ENCODE data around the gene TRIM24.

Gene TRIM24

DNA sequence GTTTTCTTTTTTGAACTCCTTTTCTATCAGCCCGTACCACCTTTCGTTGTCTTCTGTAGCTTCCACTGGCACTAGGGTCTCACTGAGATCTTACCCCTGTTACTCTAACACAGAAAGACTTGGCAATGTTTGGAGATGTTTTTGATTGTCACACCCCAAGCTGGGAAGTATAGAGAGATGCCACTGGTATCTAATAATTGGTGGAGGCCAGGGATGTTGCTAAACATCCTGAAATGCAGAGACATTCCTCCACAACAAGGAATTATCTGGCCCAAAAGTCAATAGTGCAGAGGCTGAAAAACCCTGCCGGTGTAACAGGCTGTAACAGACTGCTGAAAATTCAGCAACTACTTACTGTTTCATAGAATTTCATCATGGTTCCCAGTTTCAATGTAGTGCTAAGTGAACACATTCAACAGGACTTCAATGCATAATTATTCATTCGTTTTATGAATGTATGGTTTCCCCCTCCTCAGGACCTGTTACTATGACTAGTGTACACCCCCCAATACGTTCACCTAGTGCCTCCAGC is 115.9 kb downstream of the TRIM24 start:
- TF ChIP-seq, protein P1, sequence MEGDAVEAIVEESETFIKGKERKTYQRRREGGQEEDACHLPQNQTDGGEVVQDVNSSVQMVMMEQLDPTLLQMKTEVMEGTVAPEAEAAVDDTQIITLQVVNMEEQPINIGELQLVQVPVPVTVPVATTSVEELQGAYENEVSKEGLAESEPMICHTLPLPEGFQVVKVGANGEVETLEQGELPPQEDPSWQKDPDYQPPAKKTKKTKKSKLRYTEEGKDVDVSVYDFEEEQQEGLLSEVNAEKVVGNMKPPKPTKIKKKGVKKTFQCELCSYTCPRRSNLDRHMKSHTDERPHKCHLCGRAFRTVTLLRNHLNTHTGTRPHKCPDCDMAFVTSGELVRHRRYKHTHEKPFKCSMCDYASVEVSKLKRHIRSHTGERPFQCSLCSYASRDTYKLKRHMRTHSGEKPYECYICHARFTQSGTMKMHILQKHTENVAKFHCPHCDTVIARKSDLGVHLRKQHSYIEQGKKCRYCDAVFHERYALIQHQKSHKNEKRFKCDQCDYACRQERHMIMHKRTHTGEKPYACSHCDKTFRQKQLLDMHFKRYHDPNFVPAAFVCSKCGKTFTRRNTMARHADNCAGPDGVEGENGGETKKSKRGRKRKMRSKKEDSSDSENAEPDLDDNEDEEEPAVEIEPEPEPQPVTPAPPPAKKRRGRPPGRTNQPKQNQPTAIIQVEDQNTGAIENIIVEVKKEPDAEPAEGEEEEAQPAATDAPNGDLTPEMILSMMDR (IDR thresholded peaks at IDR 0.05; ENCODE audit: extremely low read depth, missing control alignments), result no peak
- no peak for DNase-seq (ENCODE audit: low spot score)

DNA sequence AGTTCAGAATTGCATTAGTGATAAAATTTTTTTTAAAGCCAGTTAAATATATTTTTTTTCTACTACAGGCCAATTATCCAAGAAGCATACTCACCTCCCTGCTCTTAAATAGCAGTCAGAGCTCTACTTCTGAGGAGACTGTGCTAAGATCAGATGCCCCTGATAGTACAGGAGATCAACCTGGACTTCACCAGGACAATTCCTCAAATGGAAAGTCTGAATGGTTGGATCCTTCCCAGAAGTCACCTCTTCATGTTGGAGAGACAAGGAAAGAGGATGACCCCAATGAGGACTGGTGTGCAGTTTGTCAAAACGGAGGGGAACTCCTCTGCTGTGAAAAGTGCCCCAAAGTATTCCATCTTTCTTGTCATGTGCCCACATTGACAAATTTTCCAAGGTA is 119.1 kb downstream of the TRIM24 start:
- no peak for DNase-seq (ENCODE audit: low spot score)
- TF ChIP-seq, protein P1 (IDR thresholded peaks at IDR 0.05; ENCODE audit: extremely low read depth, missing control alignments), result no peak

DNA sequence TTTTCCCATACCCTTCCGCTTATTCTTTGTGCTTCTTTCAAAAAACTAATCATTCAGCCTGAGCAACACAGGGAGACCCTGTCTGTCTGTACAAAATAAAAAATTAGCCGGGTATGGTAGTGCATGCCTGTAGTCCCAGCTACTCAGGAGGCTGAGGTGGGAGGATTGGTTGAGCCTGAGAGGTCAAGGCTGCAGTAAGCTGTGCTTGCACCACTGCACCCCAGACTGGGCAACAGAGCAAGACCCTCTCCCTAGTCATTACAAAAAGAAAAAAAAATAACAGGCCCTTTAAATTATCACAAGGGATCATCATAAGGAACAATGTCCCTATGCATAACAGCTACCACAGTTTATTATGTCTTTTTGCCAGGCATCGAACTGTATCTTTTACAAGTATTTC is 119.6 kb downstream of the TRIM24 start:
- TF ChIP-seq, protein P1 (IDR thresholded peaks at IDR 0.05; ENCODE audit: extremely low read depth, missing control alignments), result no peak
- no peak for DNase-seq (ENCODE audit: low spot score)

DNA sequence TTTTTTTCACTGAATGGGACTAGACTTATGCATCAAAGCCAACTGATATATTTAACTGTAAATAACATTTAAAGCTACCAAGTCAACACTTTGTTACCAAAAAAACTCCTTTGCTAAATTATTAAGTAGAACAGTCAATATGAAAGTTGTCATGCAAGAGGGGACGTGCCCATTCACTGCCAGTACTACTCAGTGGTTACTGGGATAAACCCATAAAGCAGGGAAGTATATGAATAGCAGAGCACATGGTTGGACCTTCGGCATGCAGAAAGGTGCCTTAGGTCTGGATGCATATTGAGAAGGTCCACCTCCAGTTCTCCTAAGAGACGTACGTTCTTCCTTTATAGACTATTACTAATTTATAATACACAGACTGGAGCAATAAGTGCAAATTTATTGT is 121.0 kb downstream of the TRIM24 start:
- TF ChIP-seq, protein P1 (IDR thresholded peaks at IDR 0.05; ENCODE audit: extremely low read depth, missing control alignments), result no peak
- DNase-seq (ENCODE audit: low spot score), result no peak

DNA sequence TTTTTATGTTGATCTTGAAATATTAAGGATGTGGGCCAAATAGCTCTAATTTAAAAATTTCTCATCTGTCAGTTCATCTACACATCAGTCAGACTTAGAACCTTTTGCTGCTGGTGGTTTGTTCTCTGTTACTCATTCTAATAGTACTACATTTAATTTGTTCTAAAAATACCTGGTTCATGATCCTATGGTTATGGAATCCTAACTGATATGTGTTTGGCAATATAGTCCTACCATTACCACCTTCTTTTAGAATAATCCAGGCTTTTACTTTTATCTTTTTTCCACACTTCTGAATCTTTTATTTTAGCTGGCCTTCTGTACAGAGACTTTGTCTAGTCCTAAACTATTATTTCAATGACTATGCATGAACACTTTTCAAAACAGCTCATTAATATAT is 124.2 kb downstream of the TRIM24 start:
- no peak for DNase-seq (ENCODE audit: low spot score)

DNA sequence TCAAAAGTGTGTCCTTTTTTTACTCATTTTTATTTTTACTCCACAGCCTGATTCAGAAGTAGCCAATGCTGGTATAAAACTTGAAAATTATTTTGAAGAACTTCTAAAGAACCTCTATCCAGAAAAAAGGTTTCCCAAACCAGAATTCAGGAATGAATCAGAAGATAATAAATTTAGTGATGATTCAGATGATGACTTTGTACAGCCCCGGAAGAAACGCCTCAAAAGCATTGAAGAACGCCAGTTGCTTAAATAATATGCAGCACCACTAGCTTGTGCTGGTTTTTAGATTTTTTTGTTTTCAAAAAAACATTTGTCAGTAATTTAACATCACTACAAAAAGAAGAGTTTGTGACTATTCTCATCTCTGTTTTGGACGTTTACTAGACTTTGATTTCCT is 124.6 kb downstream of the TRIM24 start:
- TF ChIP-seq, protein P1 (IDR thresholded peaks at IDR 0.05; ENCODE audit: extremely low read depth, missing control alignments), result no peak
- no peak for DNase-seq (ENCODE audit: low spot score)

More for the DNA sequence above, 124.2 kb downstream of the TRIM24 start:
- TF ChIP-seq, protein P1 (IDR thresholded peaks at IDR 0.05; ENCODE audit: extremely low read depth, missing control alignments), result no peak

DNA sequence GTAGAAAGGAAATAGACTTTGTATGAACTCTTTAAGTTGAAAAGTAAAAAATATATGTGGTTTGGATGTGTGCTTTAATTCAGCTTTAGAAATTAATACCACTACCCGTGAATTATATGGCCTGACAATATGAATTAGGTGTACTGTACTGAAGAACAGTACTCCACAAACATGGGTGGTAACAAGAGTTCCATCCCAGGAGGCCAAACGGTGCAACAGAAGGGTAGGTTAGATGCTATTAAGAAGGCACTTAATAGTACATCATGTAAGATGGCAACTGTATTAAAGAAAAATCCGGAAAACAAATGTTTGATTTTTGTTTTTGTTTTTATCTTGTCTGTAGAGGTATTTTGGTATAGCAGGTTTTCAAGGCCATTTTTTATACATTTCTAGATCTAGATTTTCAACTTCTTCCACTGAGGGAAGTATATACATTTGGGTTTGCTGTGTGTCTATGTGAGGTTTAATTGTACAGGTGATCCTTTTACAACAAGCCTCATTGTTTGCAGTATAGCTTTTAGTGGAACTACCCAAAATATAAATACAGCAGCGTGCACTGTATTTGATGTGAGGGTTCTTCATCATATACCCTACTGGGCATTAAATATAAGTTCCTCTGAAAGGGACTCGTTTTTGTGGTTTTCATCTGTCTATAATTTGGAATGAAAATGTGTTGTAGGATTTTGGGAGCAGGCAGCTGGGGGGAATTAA is 125.4 kb downstream of the TRIM24 start:
- TF ChIP-seq, protein P1 (IDR thresholded peaks at IDR 0.05; ENCODE audit: extremely low read depth, missing control alignments), result no peak
- DNase-seq (ENCODE audit: low spot score), result no peak

All from GM20000 (cell line).